ENCODE results near the gene CYP4X1. TPM values are rescaled to one million over a fixed set of nuclear protein-coding genes. Genes with fewer than 3 reads are reported as not detected.

Gene CYP4X1
- 0.07 to 0.08 TPM in 2 of 5 replicates, not detected in the others for total RNA-seq (2022; extraction: Qiagen RNA extraction; ENCODE audit: low read depth)

GRCh38 chr1:47023268-47024140, at the start of gene CYP4X1:
Gene CYP4X1 (plus strand): TSS chr1:47023669. CDS start chr1:47023818, 149 bp downstream.

GRCh38 chr1:47067097-47067594, 43.7 kb downstream of the CYP4X1 start, which contains the start of gene CYP4Z1:
Gene CYP4Z1 (plus strand): TSS chr1:47067231. CDS start chr1:47067491, 260 bp downstream.

Other genes starting within 250 kb of the CYP4X1 start
- gene CYP4B1, start 224.6 kb upstream of the CYP4X1 start, total RNA-seq (2022; extraction: Qiagen RNA extraction; ENCODE audit: low read depth) = not detected in 5 replicates
- gene CYP4A11, start 82.2 kb upstream of the CYP4X1 start, total RNA-seq (2022; extraction: Qiagen RNA extraction; ENCODE audit: low read depth) = not detected in 5 replicates
- not detected in 5 replicates for gene CYP4Z1, start 43.6 kb downstream of the CYP4X1 start, total RNA-seq (2022; extraction: Qiagen RNA extraction; ENCODE audit: low read depth)
- not detected in 5 replicates for gene CYP4A22, start 113.8 kb downstream of the CYP4X1 start, total RNA-seq (2022; extraction: Qiagen RNA extraction; ENCODE audit: low read depth)
- gene PDZK1IP1, start 166.4 kb downstream of the CYP4X1 start, total RNA-seq (2022; extraction: Qiagen RNA extraction; ENCODE audit: low read depth) = 5.3 to 10.5 TPM (median 7.8 TPM) in 5 replicates
- gene TAL1, start 208.6 kb downstream of the CYP4X1 start, total RNA-seq (2022; extraction: Qiagen RNA extraction; ENCODE audit: low read depth) = 0.03 TPM in 1 of 5 replicates, not detected in the others